ENCODE measurements around the gene EIF2B4. TPM values are rescaled to one million over a fixed set of nuclear protein-coding genes. Genes with fewer than 3 reads are reported as not detected.

EIF2B4 gene
- polyA plus RNA-seq, 2 of the 4 experiments (the other 2 are of a cell fraction): 62.8 to 73.5 TPM

GRCh38 chr2:27381577-27382181 lies 11.5 kb upstream of the EIF2B4 start:
- peak overlapping the region in 1 of 2 experiments; percentile 94; a peak in 4 of 6 replicates for H3K27ac ChIP-seq
- DNase-seq (ENCODE audit: low read depth in 1 of 2, low spot score in 1 of 2) (no peak), ATAC-seq (no peak), FAIRE-seq (no peak)
- H3K4me1 ChIP-seq: peaks cover 24% of the 10 kb centered on the region
- no peaks in the 10 kb centered on the region for H3K9me3 ChIP-seq
- TF ChIP-seq ZC3H11A (IDR thresholded peaks at IDR 0.05) (no peak), MAFK (IDR thresholded peaks at IDR 0.05; ENCODE audit: partially characterized antibody) (peak; percentile 38)
- H3K4me2 ChIP-seq: peak overlapping the region; percentile 93
- POLR2A ChIA-PET: interaction anchor here (0.7 to 3.0 kb wide), 3 partner anchors 12 to 330 kb away, joined by 3 to 26 read pairs (median 4); partner anchors contain the start of genes AGBL5, EIF2B4, NRBP1 and SNX17
- WGBS (ENCODE audit: missing lambda C conversion rate): 92% methylated on average over 10 of the region's 10 CpGs
- CTCF ChIA-PET: interaction anchor here (0.7 to 6.9 kb wide), 4 partner anchors 11 to 302 kb away, joined by 3 to 50 read pairs (median 16); partner anchors contain the start of genes EIF2B4 and SNX17
- no peak overlapping the region; the same call in 2 of the 3 replicates for H3K4me3 ChIP-seq

DNA sequence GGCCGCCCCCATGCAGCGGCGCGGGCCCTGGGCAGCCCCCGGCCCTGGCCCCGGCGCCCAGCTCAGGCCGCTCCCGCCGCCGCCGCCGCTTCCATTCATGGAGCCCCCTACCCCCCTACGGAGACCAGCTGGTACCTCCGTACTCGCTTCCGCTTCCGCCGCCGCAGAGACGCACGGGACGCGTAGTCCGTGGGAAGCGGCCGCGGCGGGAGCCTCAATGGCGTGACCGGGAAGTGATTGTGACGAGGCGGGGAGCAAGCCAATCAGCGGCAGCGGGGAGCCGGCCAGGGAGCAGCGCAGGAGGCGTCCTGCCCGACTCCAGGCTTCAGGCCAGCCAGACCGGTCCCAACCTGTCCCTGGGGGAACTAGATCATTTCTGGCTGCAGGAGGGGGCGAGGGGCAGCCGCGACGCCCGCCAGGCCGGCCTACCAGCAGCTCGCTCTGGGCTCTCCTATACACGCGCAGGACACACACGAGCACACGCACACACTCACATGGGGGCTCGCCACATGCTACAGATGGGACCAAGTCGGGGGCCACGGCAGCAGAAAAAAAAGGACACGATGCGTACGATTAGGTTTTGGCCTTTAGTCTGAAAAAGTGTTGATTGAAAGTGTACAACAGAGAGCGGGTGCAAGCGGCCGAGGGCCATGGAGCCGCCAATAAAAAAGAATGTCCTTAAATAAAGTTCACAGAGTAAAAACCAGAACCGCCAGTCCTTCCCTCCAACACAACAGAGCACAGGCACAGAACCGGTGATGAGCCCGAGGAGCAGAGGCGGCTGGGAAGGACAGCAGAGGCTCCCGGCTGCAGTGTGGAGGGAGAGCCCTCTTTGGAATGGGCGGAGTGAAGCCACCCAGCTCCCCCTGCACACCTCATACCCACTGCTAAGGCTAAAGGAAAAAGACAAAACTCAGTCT lies 10.7 kb upstream of the EIF2B4 start, which contains the start of gene ZNF513:
Gene ZNF513 (minus strand): TSS at position 109 of the 920 bp plus-strand sequence. CDS start 208 bp downstream, outside the sequence.
- FAIRE-seq: no peak
- H3K4me3 ChIP-seq: peak within 1 kb of the TSS; percentile 72
- WGBS (ENCODE audit: missing lambda C conversion rate): 56% methylated on average over 30 of the region's 67 CpGs
- H3K4me1 ChIP-seq: peaks cover 24% of the 10 kb centered on the region
- ChIA-PET POLR2A (interaction anchor here (0.7 to 3.0 kb wide), 6 partner anchors 11 to 330 kb away, joined by 3 to 26 read pairs (median 6); partner anchors contain the start of genes AGBL5, ATRAID, EIF2B4 and GTF3C2), CTCF (interaction anchor here (1.0 to 6.9 kb wide), 6 partner anchors 10 to 302 kb away, joined by 3 to 50 read pairs (median 5); partner anchors contain the start of genes EIF2B4 and SNX17)
- peak; percentile 81 to 88 for ATAC-seq
- DNase-seq (ENCODE audit: low read depth in 1 of 2, low spot score in 1 of 2): peak; percentile 94
- peak within 1 kb of the TSS; percentile 92 to 94 for H3K27ac ChIP-seq
- H3K9me3 ChIP-seq: no peaks in the 10 kb centered on the region
- peak within 1 kb of the TSS; percentile 93 for H3K4me2 ChIP-seq
- peak; percentile 76 for TF ChIP-seq GATA3 (IDR thresholded peaks at IDR 0.05; ENCODE audit: borderline replicate concordance)
- no peak for TF ChIP-seq CEBPB (IDR thresholded peaks at IDR 0.05)
- TF ChIP-seq RCOR1 (IDR thresholded peaks at IDR 0.05; ENCODE audit: low read depth, low read length): no peak
- no peak for TF ChIP-seq CBX8 (IDR thresholded peaks at IDR 0.05)
- TF ChIP-seq CHD2 (IDR thresholded peaks at IDR 0.05; ENCODE audit: low read length, partially characterized antibody): no peak
- TF ChIP-seq, protein P1, sequence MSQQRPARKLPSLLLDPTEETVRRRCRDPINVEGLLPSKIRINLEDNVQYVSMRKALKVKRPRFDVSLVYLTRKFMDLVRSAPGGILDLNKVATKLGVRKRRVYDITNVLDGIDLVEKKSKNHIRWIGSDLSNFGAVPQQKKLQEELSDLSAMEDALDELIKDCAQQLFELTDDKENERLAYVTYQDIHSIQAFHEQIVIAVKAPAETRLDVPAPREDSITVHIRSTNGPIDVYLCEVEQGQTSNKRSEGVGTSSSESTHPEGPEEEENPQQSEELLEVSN (IDR thresholded peaks at IDR 0.05; ENCODE audit: borderline replicate concordance, low read depth): peak; percentile 66; the same call in 1 of the 2 replicates
- no peak for TF ChIP-seq KDM5A (IDR thresholded peaks at IDR 0.05)
- no peak for TF ChIP-seq USF2 (IDR thresholded peaks at IDR 0.05)
- peak; percentile 64; the same call in 1 of the 2 replicates for TF ChIP-seq HEYL (CRISPR knock-in tag; IDR thresholded peaks at IDR 0.05)
- TF ChIP-seq POLR2AphosphoS2 (conservative IDR thresholded peaks at IDR 0.05; ENCODE audit: low read length): 0 out of 2 replicates have a peak, but pooled peaks have one; percentile 50
- 0 out of 2 replicates have a peak, but pooled peaks have one; percentile 53 for TF ChIP-seq ATOH8 (CRISPR knock-in tag; IDR thresholded peaks at IDR 0.05; ENCODE audit: low read depth)
- no peak for TF ChIP-seq ESRRA (IDR thresholded peaks at IDR 0.05; ENCODE audit: borderline replicate concordance, low read length)
- TF ChIP-seq HMGXB4 (CRISPR knock-in tag; IDR thresholded peaks at IDR 0.05; ENCODE audit: borderline replicate concordance): no peak
- no peak for TF ChIP-seq SMC3 (IDR thresholded peaks at IDR 0.05)
- TF ChIP-seq REST (IDR thresholded peaks at IDR 0.05): 0 out of 2 replicates have a peak, but pooled peaks have one; percentile 13
- peak; percentile 87 for TF ChIP-seq MAX (IDR thresholded peaks at IDR 0.05)
- TF ChIP-seq ZSCAN20 (CRISPR knock-in tag; IDR thresholded peaks at IDR 0.05): no peak
- TF ChIP-seq KDM1A (IDR thresholded peaks at IDR 0.05; ENCODE audit: low read depth): no peak
- no peak for TF ChIP-seq MAZ (IDR thresholded peaks at IDR 0.05; ENCODE audit: borderline replicate concordance, low read depth, low read length)
- TF ChIP-seq HOXA7 (CRISPR knock-in tag; IDR thresholded peaks at IDR 0.05): peak; percentile 76; the same call in 1 of the 2 replicates
- TF ChIP-seq NFE2L2 (conservative IDR thresholded peaks at IDR 0.05; ENCODE audit: low read length): no peak
- TF ChIP-seq TP53 (CRISPR knock-in tag; IDR thresholded peaks at IDR 0.05): peak; percentile 81
- TF ChIP-seq FOSL2 (IDR thresholded peaks at IDR 0.05): no peak
- TF ChIP-seq FOSL2 (CRISPR knock-in tag; IDR thresholded peaks at IDR 0.05): peak; percentile 39
- no peak for TF ChIP-seq MAFK (IDR thresholded peaks at IDR 0.05; ENCODE audit: partially characterized antibody)

Measured in A549 (cell line).